Measurements from ENCODE around the gene IRX4.
A peak's percentile ranks its signal among the peaks of the same experiment; 100 is the strongest.

Gene IRX4

DNA sequence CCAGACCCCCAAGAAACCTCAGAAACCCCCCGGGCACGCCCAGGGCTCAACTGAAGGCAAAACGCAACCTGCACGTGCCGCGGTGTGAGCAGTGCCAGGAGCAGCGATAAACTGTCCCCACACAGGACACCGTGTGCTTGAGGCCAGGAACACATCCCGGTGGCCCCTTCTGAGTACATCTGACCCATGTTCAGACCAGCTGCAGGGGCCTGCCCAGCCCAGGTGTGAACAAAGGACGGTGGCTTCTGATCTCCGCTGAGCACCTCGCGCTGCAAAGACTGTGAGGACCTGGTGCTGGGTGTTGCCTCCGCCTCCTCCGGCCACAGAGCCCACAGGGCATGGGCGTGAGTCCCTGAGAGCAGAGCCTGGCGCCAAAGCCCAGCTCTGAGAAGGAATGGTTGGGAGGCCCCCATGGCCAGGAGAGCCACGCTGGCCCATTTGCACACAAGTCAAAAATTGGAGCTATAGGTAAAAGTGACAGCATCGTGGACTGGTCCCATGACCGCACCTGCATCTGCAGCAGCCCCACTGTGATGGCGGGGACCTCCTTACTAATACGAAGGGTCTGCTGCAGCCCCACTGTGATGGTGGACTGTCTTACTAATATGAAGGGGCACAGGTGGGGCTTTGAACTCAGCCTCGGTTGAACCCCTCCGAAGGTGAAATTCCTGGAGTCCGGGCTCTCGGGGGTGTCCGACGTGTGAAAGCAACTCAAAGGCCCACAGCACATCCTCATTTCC is 50.0 kb downstream of the IRX4 start:
- H3K36me3 ChIP-seq (ENCODE audit: control insufficient read depth in 2 of 2, insufficient read depth in 2 of 2, low read length in 2 of 2), result no peaks in the 10 kb centered on the region
- peaks cover 0 to 3% of the 10 kb centered on the region in 2 donors for H3K27me3 ChIP-seq (ENCODE audit: control insufficient read depth in 2 of 2, insufficient read depth in 2 of 2, low read length in 2 of 2)
- no peak overlapping the region for H3K27ac ChIP-seq (ENCODE audit: low read depth in 2 of 2, low read length in 2 of 2)

DNA sequence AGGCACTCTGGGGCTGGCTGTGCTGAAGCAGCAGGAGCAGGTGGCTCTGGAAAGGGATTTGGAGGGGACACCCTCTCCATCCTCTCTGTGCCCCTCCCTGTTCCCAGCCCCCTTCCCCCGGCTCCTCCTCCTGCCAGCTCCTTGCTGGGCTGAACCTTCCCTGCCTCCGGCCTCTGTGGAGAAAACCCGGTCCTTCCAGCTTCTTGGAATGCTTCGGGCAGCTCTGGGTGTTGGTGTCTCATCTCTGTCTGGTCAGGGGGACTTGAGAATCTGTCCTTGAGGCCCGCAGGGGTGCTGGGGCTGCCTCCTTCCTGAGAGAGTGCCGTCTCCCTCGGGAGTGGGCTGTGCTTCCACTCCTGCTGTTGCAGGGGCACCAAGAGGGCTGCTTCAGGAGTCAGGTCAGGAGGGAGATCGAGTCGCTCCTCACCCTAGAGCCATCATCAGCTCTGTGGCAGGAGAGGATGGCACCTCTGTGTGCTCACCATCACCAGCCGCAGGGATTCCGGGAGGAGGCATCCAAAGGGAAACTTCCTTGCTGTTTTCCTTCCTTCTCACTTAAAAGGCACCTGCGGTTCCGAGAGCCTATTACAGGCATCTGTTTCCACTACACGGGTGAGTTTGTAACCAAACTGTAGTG is 50.9 kb downstream of the IRX4 start:
- no peak overlapping the region for H3K27ac ChIP-seq (ENCODE audit: low read depth in 2 of 2, low read length in 2 of 2)
- no peaks in the 10 kb centered on the region for H3K9me3 ChIP-seq (ENCODE audit: control insufficient read depth in 2 of 2, low read length in 2 of 2)
- H3K9ac ChIP-seq (ENCODE audit: low read depth in 1 of 2, low read length in 2 of 2), result no peak overlapping the region
- peaks cover 0 to 3% of the 10 kb centered on the region in 2 donors for H3K27me3 ChIP-seq (ENCODE audit: control insufficient read depth in 2 of 2, insufficient read depth in 2 of 2, low read length in 2 of 2)
- H3K36me3 ChIP-seq (ENCODE audit: control insufficient read depth in 2 of 2, insufficient read depth in 2 of 2, low read length in 2 of 2), result no peaks in the 10 kb centered on the region
- H3K4me1 ChIP-seq (ENCODE audit: control insufficient read depth in 2 of 2, insufficient read depth in 2 of 2, low read length in 2 of 2), result no peaks in the 10 kb centered on the region
- H3K4me3 ChIP-seq (ENCODE audit: low read length in 2 of 2), result no peak overlapping the region

More for the DNA sequence above, 50.0 kb downstream of the IRX4 start:
- Histone ChIP-seq H3K4me1 (ENCODE audit: control insufficient read depth in 2 of 2, insufficient read depth in 2 of 2, low read length in 2 of 2) (no peaks in the 10 kb centered on the region), H3K4me3 (ENCODE audit: low read length in 2 of 2) (no peak overlapping the region), H3K9ac (ENCODE audit: low read depth in 1 of 2, low read length in 2 of 2) (no peak overlapping the region), H3K9me3 (ENCODE audit: control insufficient read depth in 2 of 2, low read length in 2 of 2) (no peaks in the 10 kb centered on the region)

DNA sequence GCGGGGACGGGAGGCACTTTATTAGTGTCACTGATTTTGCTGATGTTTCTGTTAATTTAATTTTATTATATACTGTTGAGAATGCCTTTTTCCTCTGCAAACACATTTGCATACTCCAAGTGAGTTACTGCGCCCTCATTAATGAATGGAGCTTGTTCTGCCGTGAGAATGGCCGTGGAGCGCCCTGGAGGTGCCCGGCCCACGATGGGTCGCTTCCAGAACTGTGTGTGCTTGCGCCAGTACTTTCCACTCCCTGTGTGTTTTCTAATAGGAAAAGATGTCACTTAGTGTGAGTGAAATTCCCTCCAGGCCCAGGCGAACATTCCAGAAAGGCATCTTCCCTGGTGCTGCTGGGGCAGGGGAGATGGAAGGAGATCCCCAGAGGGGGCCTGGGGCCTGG is 51.5 kb downstream of the IRX4 start:
- Histone ChIP-seq H3K36me3 (ENCODE audit: control insufficient read depth in 2 of 2, insufficient read depth in 2 of 2, low read length in 2 of 2) (no peaks in the 10 kb centered on the region), H3K4me3 (ENCODE audit: low read length in 2 of 2) (no peak overlapping the region), H3K4me1 (ENCODE audit: control insufficient read depth in 2 of 2, insufficient read depth in 2 of 2, low read length in 2 of 2) (no peaks in the 10 kb centered on the region), H3K9ac (ENCODE audit: low read depth in 1 of 2, low read length in 2 of 2) (no peak overlapping the region), H3K9me3 (ENCODE audit: control insufficient read depth in 2 of 2, low read length in 2 of 2) (no peaks in the 10 kb centered on the region), H3K27ac (ENCODE audit: low read depth in 2 of 2, low read length in 2 of 2) (no peak overlapping the region), H3K27me3 (ENCODE audit: control insufficient read depth in 2 of 2, insufficient read depth in 2 of 2, low read length in 2 of 2) (peaks cover 0 to 3% of the 10 kb centered on the region in 2 donors)

DNA sequence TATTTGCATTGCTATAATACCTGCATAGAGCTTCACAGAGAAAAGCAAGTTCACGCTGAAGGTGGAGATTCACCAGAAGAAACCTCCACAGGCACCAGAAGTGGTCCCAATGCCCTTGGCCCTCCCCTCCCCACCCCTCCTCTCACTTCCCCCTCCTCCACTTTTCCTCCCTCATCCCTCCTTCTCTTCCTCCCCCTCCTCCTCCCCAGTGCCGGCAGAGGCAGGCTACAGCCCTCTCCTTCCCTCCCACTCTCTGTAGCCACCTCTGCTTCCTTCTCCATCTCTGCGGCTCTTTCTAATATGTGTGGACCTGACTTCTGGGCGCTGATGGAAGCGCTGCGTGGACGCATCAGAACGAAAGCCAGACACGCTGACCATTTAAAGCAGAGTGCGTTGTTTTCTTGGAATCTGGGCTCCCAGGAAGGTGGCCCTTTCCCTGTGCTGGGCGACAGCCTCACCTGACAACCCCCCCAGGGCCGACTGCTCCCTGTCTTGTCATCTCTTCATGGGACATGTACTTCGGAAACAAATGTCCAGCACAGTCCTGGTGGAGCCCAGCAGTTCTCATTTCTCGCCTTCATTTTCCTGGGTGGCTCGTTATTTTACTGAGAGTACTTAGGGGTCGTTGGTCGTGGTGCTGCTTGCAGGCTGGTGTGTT is 52.0 kb downstream of the IRX4 start:
- Histone ChIP-seq H3K4me3 (ENCODE audit: low read length in 2 of 2) (no peak overlapping the region), H3K27ac (ENCODE audit: low read depth in 2 of 2, low read length in 2 of 2) (no peak overlapping the region), H3K4me1 (ENCODE audit: control insufficient read depth in 2 of 2, insufficient read depth in 2 of 2, low read length in 2 of 2) (no peaks in the 10 kb centered on the region), H3K27me3 (ENCODE audit: control insufficient read depth in 2 of 2, insufficient read depth in 2 of 2, low read length in 2 of 2) (peaks cover 0 to 3% of the 10 kb centered on the region in 2 donors), H3K9me3 (ENCODE audit: control insufficient read depth in 2 of 2, low read length in 2 of 2) (no peaks in the 10 kb centered on the region), H3K36me3 (ENCODE audit: control insufficient read depth in 2 of 2, insufficient read depth in 2 of 2, low read length in 2 of 2) (no peaks in the 10 kb centered on the region), H3K9ac (ENCODE audit: low read depth in 1 of 2, low read length in 2 of 2) (no peak overlapping the region)

DNA sequence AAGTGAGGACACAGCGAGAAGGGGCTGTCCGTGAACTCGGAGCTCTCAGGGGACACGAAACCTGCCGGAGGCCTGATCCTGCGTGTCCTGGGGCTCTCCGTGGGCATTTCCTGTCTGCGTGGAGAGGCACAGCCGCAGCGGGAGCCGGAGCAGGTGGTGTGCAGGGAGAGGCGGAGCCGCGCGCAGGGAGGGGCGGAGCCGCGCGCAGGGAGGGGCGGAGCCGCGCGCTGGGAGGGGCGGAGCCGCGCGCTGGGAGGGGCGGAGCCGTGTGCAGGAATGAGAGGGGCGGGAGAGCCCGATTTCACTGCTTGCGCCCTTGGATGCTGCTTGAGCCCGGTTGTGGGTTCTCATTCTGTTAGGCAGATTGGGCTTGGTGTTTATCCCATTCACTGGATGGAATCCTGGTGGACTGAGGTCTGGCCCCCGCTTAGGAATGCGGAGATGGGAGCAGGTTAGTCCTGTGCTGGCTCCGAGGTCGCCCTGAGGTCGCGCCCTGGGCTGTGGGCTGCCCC is 54.8 kb downstream of the IRX4 start:
- H3K27ac ChIP-seq (ENCODE audit: low read depth in 2 of 2, low read length in 2 of 2), result no peak overlapping the region
- H3K4me3 ChIP-seq (ENCODE audit: low read length in 2 of 2), result peak overlapping the region in 1 of 2 donors; percentile 26
- H3K9ac ChIP-seq (ENCODE audit: low read depth in 1 of 2, low read length in 2 of 2), result no peak overlapping the region
- H3K9me3 ChIP-seq (ENCODE audit: control insufficient read depth in 2 of 2, low read length in 2 of 2), result no peaks in the 10 kb centered on the region
- H3K27me3 ChIP-seq (ENCODE audit: control insufficient read depth in 2 of 2, insufficient read depth in 2 of 2, low read length in 2 of 2), result no peaks in the 10 kb centered on the region
- no peaks in the 10 kb centered on the region for H3K4me1 ChIP-seq (ENCODE audit: control insufficient read depth in 2 of 2, insufficient read depth in 2 of 2, low read length in 2 of 2)
- peaks cover 4 to 5% of the 10 kb centered on the region in 2 donors for H3K36me3 ChIP-seq (ENCODE audit: control insufficient read depth in 2 of 2, insufficient read depth in 2 of 2, low read length in 2 of 2)

All from mucosa of rectum (tissue), 2 donors.